Panc1 (cell line): ENCODE results near the gene CD226.

Experiments
- CTCF ChIP-seq: fragments of 450-650 bp; IDR thresholded peaks from 2 replicates; pipeline ENCODE4 v1.5.1; 2017; ENCODE audit warnings: mild to moderate bottlenecking
- POLR2AphosphoS5 ChIP-seq: IDR thresholded peaks from 2 replicates; pipeline ENCODE4 v1.6.1; 2012; ENCODE audit warnings: mild to moderate bottlenecking, low read depth, low read length, moderate library complexity
- REST ChIP-seq, 2 experiments: IDR thresholded peaks; 2 replicates each; pipeline ENCODE4 v1.6.1; 2011 to 2012; ENCODE audit warnings: low read depth in 2 of 2, control low read depth in 1 of 2, low read length in 1 of 2, mild to moderate bottlenecking in 1 of 2, moderate library complexity in 1 of 2; ENCODE audit not compliant: insufficient read depth in 1 of 2

GRCh38 chr18:69935319-69936190, 12.1 kb downstream of the CD226 start:
- TF ChIP-seq CTCF (no peak), REST (IDR thresholded peaks at IDR 0.05; ENCODE audit: insufficient read depth in 1 of 2, low read depth in 2 of 2, low read length in 1 of 2) (no peak), POLR2AphosphoS5 (no peak)
